GM12801 (cell line): ENCODE measurements around the gene LCN9.

Experiments
- CTCF ChIP-seq: IDR thresholded peaks from one replicate; pipeline ENCODE4 v1.5.1; 2011; ENCODE audit warnings: control low read depth; ENCODE audit not compliant: insufficient read length; ENCODE audit errors: extremely low read depth

The LCN9 gene

GRCh38 chr9:135680056-135680455, 16.9 kb downstream of the LCN9 start:
- no peak for TF ChIP-seq CTCF

- TF ChIP-seq CTCF, result no peak
These were observed 18.1 kb downstream of the LCN9 start for GRCh38 chr9:135681161-135681560.

GRCh38 chr9:135683401-135684034, 20.4 kb downstream of the LCN9 start:
- no peak for TF ChIP-seq CTCF

- no peak for TF ChIP-seq CTCF
These were observed 21.6 kb downstream of the LCN9 start for GRCh38 chr9:135684691-135685090.

- TF ChIP-seq CTCF, result no peak
These were observed 24.1 kb downstream of the LCN9 start for GRCh38 chr9:135687216-135687615.

- TF ChIP-seq CTCF, result no peak
These were observed 25.9 kb downstream of the LCN9 start for GRCh38 chr9:135689011-135689410.

GRCh38 chr9:135690836-135691570, 27.9 kb downstream of the LCN9 start:
- TF ChIP-seq CTCF, result no peak
